ENCODE measurements around the gene KITLG. TPM values are rescaled to one million over a fixed set of nuclear protein-coding genes. Genes with fewer than 3 reads are reported as not detected.

The KITLG gene
- total and polyA plus RNA-seq, 2 of the 8 experiments (the other 6 are each of a cell fraction or from before 2014, with no cell fraction given) = 1.3 to 7.8 TPM

DNA sequence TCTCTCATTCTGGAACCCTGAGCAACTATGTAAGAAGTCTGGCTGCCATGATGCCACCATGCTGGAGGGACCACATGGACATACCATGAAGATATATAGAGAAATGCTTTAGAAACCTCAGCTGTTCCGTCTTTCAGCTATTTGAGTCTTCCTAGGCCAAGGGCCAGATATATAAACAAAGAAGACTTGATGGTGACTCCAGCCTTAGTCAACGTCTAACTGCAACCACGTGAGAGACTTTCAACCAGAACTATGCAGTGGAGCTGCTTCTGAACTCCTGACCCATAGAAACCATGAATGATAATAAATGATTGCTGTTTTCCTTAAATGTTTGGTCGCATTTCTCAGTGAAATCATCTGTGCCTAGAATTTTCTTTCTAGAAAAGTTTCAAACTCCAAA, 20.0 kb upstream of the KITLG start:
- Histone ChIP-seq H3K23ac (ENCODE audit: insufficient read length) (no peak overlapping the region), H2AK5ac (ENCODE audit: low read depth, low read length) (no peak overlapping the region), H4K5ac (ENCODE audit: insufficient read length, low read depth, low read length) (no peak overlapping the region), H3K56ac (replicated peaks; ENCODE audit: insufficient read length, low read depth, low read length) (no peak overlapping the region), H3K36me3 (ENCODE audit: control insufficient read depth in 2 of 4, insufficient read depth in 4 of 4, low read length in 3 of 4) (no peaks in the 10 kb centered on the region), H3K23me2 (ENCODE audit: low read depth, low read length) (no peaks in the 10 kb centered on the region), H2BK12ac (ENCODE audit: low read depth, low read length) (no peak overlapping the region), H3K18ac (ENCODE audit: extremely low read depth, low read length) (no peak overlapping the region), H2AFZ (ENCODE audit: low read length) (no peak overlapping the region), H3K27ac (ENCODE audit: low read depth, low read length) (no peak overlapping the region), H2BK15ac (ENCODE audit: low read length) (no peak overlapping the region), H3K79me2 (ENCODE audit: control insufficient read depth in 1 of 2, insufficient read depth in 2 of 2, low read length in 2 of 2) (no peaks in the 10 kb centered on the region), H2BK5ac (ENCODE audit: low read depth, low read length) (no peak overlapping the region), H4K8ac (ENCODE audit: extremely low read depth, insufficient read depth, low read length) (no peak overlapping the region), H4K20me1 (replicated peaks in 1 of 2; ENCODE audit: control insufficient read depth in 1 of 2, insufficient read depth in 2 of 2, low read length in 2 of 2) (no peaks in the 10 kb centered on the region), H3K9me3 (ENCODE audit: insufficient read depth in 2 of 2, low read depth in 1 of 2, low read length in 1 of 2) (0 out of 4 replicates have a peak, but pooled peaks cover 0 to 3% of the 10 kb centered on the region in 2 experiments), H3K4me3 (ENCODE audit: extremely low read depth in 1 of 4, insufficient read depth in 2 of 4, low read depth in 3 of 4, low read length in 4 of 4) (no peak overlapping the region), H3K14ac (ENCODE audit: insufficient read length) (no peak overlapping the region), H2BK20ac (ENCODE audit: low read length) (no peak overlapping the region), H3K4me2 (ENCODE audit: insufficient read depth in 1 of 2, low read depth in 2 of 2, low read length in 2 of 2) (no peak overlapping the region), H3K27me3 (replicated peaks in 1 of 4; ENCODE audit: control insufficient read depth in 3 of 4, extremely low read depth in 1 of 4, insufficient read depth in 3 of 4, low read length in 3 of 4) (no peaks in the 10 kb centered on the region), H2BK120ac (replicated peaks; ENCODE audit: low read depth, low read length) (no peak overlapping the region), H3K79me1 (ENCODE audit: low read depth, low read length) (no peaks in the 10 kb centered on the region), H3K4ac (replicated peaks; ENCODE audit: insufficient read length, low read depth, low read length) (no peak overlapping the region), H4K91ac (replicated peaks; ENCODE audit: insufficient read length, low read length) (no peak overlapping the region), H3K4me1 (replicated peaks in 1 of 4; ENCODE audit: control insufficient read depth in 3 of 4, insufficient read depth in 4 of 4, low read length in 3 of 4) (peaks cover 0 to 2% (median 0%) of the 10 kb centered on the region in 4 experiments; a peak in 1 of 7 replicates), H3K9ac (replicated peaks in 1 of 4; ENCODE audit: extremely low read depth in 1 of 4, low read depth in 3 of 4, low read length in 3 of 4) (no peak overlapping the region)
- ChIA-PET POLR2A (ENCODE audit: partially characterized antibody) (no interaction called here), CTCF (ENCODE audit: partially characterized antibody) (interaction anchor here (1.3 to 1.4 kb wide), 2 partner anchors 21 to 126 kb away, joined by 3 read pairs; no protein-coding TSS in a partner anchor)
- FAIRE-seq = no peak
- no peak for DNase-seq (ENCODE audit: low read depth in 1 of 2, low spot score in 2 of 2)
- WGBS, 2 experiments (ENCODE audit: extremely low coverage in 1 of 2, insufficient coverage in 1 of 2, insufficient read length in 1 of 2, insufficient replicate concordance in 2 of 2, low coverage in 1 of 2, low lambda C conversion rate in 2 of 2, missing lambda C conversion rate in 1 of 2) = 88% methylated on average over 4 of the region's 4 CpGs; no CpG with 5 or more reads in 1 of the 2 experiments
- TF ChIP-seq, protein P1, sequence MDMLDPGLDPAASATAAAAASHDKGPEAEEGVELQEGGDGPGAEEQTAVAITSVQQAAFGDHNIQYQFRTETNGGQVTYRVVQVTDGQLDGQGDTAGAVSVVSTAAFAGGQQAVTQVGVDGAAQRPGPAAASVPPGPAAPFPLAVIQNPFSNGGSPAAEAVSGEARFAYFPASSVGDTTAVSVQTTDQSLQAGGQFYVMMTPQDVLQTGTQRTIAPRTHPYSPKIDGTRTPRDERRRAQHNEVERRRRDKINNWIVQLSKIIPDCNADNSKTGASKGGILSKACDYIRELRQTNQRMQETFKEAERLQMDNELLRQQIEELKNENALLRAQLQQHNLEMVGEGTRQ (IDR thresholded peaks at IDR 0.05; ENCODE audit: low read length) = no peak
- TF ChIP-seq NRF1 (IDR thresholded peaks at IDR 0.05; ENCODE audit: low read depth, low read length) (no peak), RFX5 (IDR thresholded peaks at IDR 0.05; ENCODE audit: borderline replicate concordance, low read depth, low read length) (no peak), RXRA (IDR thresholded peaks at IDR 0.05; ENCODE audit: insufficient read depth, low read depth, low read length) (no peak), EP300 (IDR thresholded peaks at IDR 0.05; ENCODE audit: borderline replicate concordance in 1 of 2, low read depth in 2 of 2, low read length in 2 of 2) (no peak), TEAD4 (IDR thresholded peaks at IDR 0.05; ENCODE audit: low read depth, low read length) (no peak), SRF (IDR thresholded peaks at IDR 0.05; ENCODE audit: low read depth, low read length) (no peak), BRCA1 (IDR thresholded peaks at IDR 0.05; ENCODE audit: low read depth, low read length) (no peak)
- TF ChIP-seq, protein P2, sequence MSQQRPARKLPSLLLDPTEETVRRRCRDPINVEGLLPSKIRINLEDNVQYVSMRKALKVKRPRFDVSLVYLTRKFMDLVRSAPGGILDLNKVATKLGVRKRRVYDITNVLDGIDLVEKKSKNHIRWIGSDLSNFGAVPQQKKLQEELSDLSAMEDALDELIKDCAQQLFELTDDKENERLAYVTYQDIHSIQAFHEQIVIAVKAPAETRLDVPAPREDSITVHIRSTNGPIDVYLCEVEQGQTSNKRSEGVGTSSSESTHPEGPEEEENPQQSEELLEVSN (IDR thresholded peaks at IDR 0.05) = no peak
- TF ChIP-seq, protein P3, sequence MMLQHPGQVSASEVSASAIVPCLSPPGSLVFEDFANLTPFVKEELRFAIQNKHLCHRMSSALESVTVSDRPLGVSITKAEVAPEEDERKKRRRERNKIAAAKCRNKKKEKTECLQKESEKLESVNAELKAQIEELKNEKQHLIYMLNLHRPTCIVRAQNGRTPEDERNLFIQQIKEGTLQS (IDR thresholded peaks at IDR 0.05; ENCODE audit: insufficient read depth, low read depth, low read length) = no peak
